GM13977 (cell line): ENCODE measurements around the gene AFAP1L2.

ENCODE experiments used
- DNase-seq: peaks from one replicate; pipeline ENCODE4 v3.0.0; 2012; ENCODE audit warnings: low spot score
- CTCF ChIP-seq: IDR thresholded peaks from 2 replicates; pipeline ENCODE4 v1.5.1; 2012; ENCODE audit warnings: mild to moderate bottlenecking, control low read depth; ENCODE audit not compliant: insufficient read depth; ENCODE audit errors: extremely low read depth, missing control alignments
- in situ Hi-C: fragments of 300-500 bp; cut with MboI; formaldehyde crosslinking; loops from one replicate; pipeline ENCODE4 v1.12.0; 2022; ENCODE audit warnings: low sequenced_read_pairs, low pct_unique_long_range_greater_than_20kb, mixed read lengths, inconsistent platforms; ENCODE audit not compliant: unreplicated experiment

AFAP1L2 gene

GRCh38 chr10:114316744-114317143, 87.6 kb downstream of the AFAP1L2 start:
- no peak for TF ChIP-seq CTCF
- DNase-seq: no peak
- in situ Hi-C loops: no loop called here

GRCh38 chr10:114315566-114316420, 88.5 kb downstream of the AFAP1L2 start:
- DNase-seq: no peak

GRCh38 chr10:114313866-114314265, 90.4 kb downstream of the AFAP1L2 start:
- in situ Hi-C loops: no loop called here
- no peak for TF ChIP-seq CTCF
- DNase-seq: no peak

More at GRCh38 chr10:114315566-114316420, 88.5 kb downstream of the AFAP1L2 start:
- TF ChIP-seq CTCF: no peak
- in situ Hi-C loops: no loop called here

- no peak for TF ChIP-seq CTCF
- DNase-seq: no peak
- in situ Hi-C loops: no loop called here
Observed at GRCh38 chr10:114313139-114313538, 91.2 kb downstream of the AFAP1L2 start.

- in situ Hi-C loops: no loop called here
- no peak for TF ChIP-seq CTCF
- DNase-seq: no peak
Observed at GRCh38 chr10:114311496-114312209, 92.6 kb downstream of the AFAP1L2 start.

- TF ChIP-seq CTCF: no peak
- no peak for DNase-seq
- in situ Hi-C loops: no loop called here
Observed at GRCh38 chr10:114311023-114311422, 93.3 kb downstream of the AFAP1L2 start.
